ENCODE results near the gene SORBS2. TPM values are rescaled to one million over a fixed set of nuclear protein-coding genes. Genes with fewer than 3 reads are reported as not detected.
A peak's percentile ranks its signal among the peaks of the same experiment; 100 is the strongest.

Gene SORBS2
- total RNA-seq, 1 experiment from 2014 or later: 44.5 TPM

DNA sequence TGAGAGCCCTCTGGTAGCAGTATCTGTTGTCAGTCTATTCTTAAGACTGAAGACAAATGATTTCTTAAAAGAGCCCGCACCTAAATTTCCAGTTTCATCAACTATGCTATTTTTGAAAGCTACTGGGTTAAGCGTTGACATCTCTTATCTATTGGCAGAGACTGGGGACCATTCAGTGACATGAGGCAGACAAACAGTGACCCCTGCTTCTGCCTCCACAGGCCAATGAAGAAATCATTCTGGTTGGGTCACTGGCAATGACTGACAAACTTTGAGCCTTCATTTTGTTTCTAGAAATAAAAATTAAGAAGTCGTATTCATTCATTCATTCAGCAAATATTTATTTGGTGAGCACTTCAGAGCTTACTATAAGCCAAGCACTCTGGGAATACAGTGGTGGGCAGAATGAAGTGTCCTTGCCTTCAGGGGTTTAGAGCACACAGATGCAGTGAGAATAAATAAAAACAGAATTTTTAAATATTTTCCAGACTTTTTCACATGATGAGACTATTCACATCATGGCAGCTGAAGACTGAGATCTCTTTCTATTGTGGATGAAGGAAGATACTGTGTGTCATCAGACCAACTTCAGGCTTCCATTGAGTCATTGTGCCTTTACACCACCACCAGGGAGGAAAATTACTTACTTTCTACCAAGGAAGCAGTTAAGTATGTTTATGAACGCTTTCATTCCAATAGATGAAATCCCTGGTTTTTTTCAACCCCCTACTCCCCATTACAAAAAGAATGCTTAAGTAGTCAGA lies 36.0 kb downstream of the SORBS2 start:
- ATAC-seq (peak; percentile 6; the same call in 1 of the 2 replicates), DNase-seq (ENCODE audit: low spot score) (no peak)
- POLR2A ChIA-PET: no interaction called here
- peak overlapping the region; percentile 95; the same call in 1 of the 2 replicates for H3K27ac Mint-ChIP-seq
- H3K4me3 Mint-ChIP-seq: peak overlapping the region; percentile 75; the same call in 1 of the 2 replicates
- peaks cover 3% of the 10 kb centered on the region for H3K9me3 Mint-ChIP-seq
- CTCF ChIA-PET: interaction anchor here (0.7 to 1.7 kb wide), 5 partner anchors 10 to 262 kb away, joined by 3 to 6 read pairs (median 4); partner anchors contain the start of genes PDLIM3 and SORBS2
- peaks cover 9% of the 10 kb centered on the region for H3K36me3 Mint-ChIP-seq
- H3K4me1 Mint-ChIP-seq: peaks cover 73% of the 10 kb centered on the region
- H3K27me3 Mint-ChIP-seq (ENCODE audit: low read depth): no peaks in the 10 kb centered on the region
- no peak for TF ChIP-seq SMAD3 (CRISPR knock-in tag; IDR thresholded peaks at IDR 0.05; ENCODE audit: borderline replicate concordance)

DNA sequence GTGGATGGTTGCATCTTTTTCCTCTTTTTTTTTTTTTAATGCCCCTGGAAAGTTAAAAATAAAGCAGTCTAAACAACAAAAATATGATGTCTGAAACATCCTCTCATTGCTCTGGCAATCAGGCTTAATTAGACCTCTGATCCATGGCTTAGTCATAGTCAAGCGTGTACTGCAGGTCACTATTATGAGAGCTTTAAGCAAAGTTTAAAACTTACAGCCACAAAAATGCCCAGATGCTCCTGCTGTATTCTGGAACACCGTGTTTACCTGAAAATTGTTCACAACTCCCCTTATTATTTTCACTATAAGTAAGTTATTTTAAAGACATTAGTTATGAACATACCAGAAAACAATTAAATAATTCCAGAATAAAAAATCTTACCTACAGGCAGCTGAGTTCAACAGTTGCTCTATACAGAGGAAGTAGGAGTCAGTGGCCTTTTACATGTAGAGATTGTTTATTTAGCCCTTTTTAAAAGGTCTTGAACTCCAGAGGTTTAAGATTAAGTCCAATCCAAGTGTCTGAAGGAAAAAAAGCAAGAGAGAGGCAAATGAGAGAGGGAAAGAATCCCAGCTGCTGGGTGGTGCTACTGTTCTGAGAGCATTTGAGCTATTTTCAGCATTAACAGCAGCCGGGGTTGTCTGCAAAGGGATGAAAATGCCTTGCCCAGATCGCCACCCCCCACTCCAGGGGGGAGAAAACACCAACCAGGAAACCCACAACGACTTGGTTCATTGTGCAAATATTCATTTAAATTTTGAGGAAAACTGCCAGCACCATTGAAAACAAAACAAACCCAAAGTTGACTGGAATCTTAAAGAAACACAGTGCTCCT lies 36.9 kb downstream of the SORBS2 start:
- peak; percentile 51 for ATAC-seq
- TF ChIP-seq RELA (CRISPR knock-in tag; IDR thresholded peaks at IDR 0.05; ENCODE audit: borderline replicate concordance): no peak
- TF ChIP-seq, protein P1, sequence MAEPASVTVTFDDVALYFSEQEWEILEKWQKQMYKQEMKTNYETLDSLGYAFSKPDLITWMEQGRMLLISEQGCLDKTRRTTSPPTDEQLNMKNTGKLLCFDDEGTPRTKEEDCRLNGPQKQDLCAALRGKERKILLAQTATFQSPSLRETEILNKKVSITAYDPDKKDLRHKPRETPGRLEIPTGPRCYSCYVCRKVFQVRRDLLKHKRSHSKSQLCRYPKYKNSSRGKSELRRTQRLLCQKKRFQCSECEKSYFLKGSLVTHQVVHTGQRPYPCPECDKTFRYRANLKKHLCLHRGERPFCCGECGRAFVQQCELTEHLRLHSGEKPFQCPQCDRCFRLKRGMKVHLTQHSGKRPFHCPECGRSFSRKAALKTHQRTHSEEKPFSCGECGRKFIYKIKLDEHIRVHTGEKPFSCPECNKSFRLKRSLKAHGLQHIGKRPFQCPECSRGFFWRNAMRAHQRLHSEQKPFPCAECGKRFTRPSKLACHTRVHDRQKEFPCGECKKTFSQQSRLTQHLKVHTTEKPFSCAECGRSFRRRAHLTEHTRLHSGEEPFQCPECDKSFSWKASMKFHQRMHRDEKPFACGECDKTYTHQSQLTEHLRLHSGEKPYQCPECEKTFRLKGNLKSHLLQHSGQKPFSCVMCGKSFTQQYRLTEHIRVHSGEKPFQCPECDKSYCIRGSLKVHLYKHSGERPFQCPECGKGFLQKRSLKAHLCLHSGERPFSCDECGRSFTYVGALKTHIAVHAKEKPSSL (CRISPR knock-in tag; conservative IDR thresholded peaks at IDR 0.05): no peak
- TF ChIP-seq, protein P2, sequence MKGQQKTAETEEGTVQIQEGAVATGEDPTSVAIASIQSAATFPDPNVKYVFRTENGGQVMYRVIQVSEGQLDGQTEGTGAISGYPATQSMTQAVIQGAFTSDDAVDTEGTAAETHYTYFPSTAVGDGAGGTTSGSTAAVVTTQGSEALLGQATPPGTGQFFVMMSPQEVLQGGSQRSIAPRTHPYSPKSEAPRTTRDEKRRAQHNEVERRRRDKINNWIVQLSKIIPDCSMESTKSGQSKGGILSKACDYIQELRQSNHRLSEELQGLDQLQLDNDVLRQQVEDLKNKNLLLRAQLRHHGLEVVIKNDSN (CRISPR knock-in tag; IDR thresholded peaks at IDR 0.05): no peak
- TF ChIP-seq TEAD4 (CRISPR knock-in tag; IDR thresholded peaks at IDR 0.05): no peak
- TF ChIP-seq FOXJ3 (CRISPR knock-in tag; IDR thresholded peaks at IDR 0.05; ENCODE audit: borderline replicate concordance): no peak
- TF ChIP-seq TP53 (CRISPR knock-in tag; IDR thresholded peaks at IDR 0.05): no peak
- no peak for TF ChIP-seq OVOL2 (CRISPR knock-in tag; IDR thresholded peaks at IDR 0.05; ENCODE audit: borderline replicate concordance)
- no peak for TF ChIP-seq MYBL2 (CRISPR knock-in tag; IDR thresholded peaks at IDR 0.05)
- TF ChIP-seq ZNF232 (CRISPR knock-in tag; IDR thresholded peaks at IDR 0.05): no peak
- TF ChIP-seq JAZF1 (CRISPR knock-in tag; IDR thresholded peaks at IDR 0.05): no peak
- TF ChIP-seq GABPB1 (CRISPR knock-in tag; IDR thresholded peaks at IDR 0.05): no peak
- no peak for TF ChIP-seq CBFB (CRISPR knock-in tag; IDR thresholded peaks at IDR 0.05; ENCODE audit: low read depth)
- no peak for TF ChIP-seq ZNF671 (CRISPR knock-in tag; IDR thresholded peaks at IDR 0.05)
- no peak for TF ChIP-seq PREB (CRISPR knock-in tag; IDR thresholded peaks at IDR 0.05; ENCODE audit: borderline replicate concordance)
- TF ChIP-seq ZNF396 (CRISPR knock-in tag; IDR thresholded peaks at IDR 0.05; ENCODE audit: borderline replicate concordance): no peak
- TF ChIP-seq, protein P3, sequence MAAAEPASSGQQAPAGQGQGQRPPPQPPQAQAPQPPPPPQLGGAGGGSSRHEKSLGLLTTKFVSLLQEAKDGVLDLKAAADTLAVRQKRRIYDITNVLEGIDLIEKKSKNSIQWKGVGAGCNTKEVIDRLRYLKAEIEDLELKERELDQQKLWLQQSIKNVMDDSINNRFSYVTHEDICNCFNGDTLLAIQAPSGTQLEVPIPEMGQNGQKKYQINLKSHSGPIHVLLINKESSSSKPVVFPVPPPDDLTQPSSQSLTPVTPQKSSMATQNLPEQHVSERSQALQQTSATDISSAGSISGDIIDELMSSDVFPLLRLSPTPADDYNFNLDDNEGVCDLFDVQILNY (CRISPR knock-in tag; IDR thresholded peaks at IDR 0.05): no peak
- no peak for TF ChIP-seq ZNF416 (CRISPR knock-in tag; IDR thresholded peaks at IDR 0.05)
- Mint-ChIP-seq H3K4me3 (peak overlapping the region; percentile 75), H3K27me3 (ENCODE audit: low read depth) (no peaks in the 10 kb centered on the region), H3K9me3 (peaks cover 7% of the 10 kb centered on the region), H3K36me3 (peaks cover 14% of the 10 kb centered on the region), H3K27ac (peak overlapping the region; percentile 95), H3K4me1 (peaks cover 69% of the 10 kb centered on the region)
- ChIA-PET CTCF (interaction anchor here (0.7 to 1.9 kb wide), 6 partner anchors 11 to 262 kb away, joined by 3 to 8 read pairs (median 4); partner anchors contain the start of genes PDLIM3 and SORBS2), POLR2A (interaction anchor here (0.6 kb wide), 1 partner anchor 138 kb away, joined by 6 read pairs; no protein-coding TSS in a partner anchor)
- DNase-seq (ENCODE audit: low spot score): no peak

All from WTC11 (cell line).